Measurements from ENCODE around the gene FUT6.

The FUT6 gene

GRCh38 chr19:5827891-5828660 is 11.4 kb downstream of the FUT6 start:
- peak; percentile 96 for DNase-seq

- DNase-seq: no peak
Measured at GRCh38 chr19:5827342-5827890, 12.1 kb downstream of the FUT6 start.

GRCh38 chr19:5826531-5827341 is 12.8 kb downstream of the FUT6 start:
- no peak for DNase-seq

- DNase-seq: no peak
Measured at GRCh38 chr19:5825178-5825577, 14.3 kb downstream of the FUT6 start.

GRCh38 chr19:5824751-5825150 is 14.8 kb downstream of the FUT6 start:
- no peak for DNase-seq

- no peak for DNase-seq
Measured at GRCh38 chr19:5823579-5824281, 15.8 kb downstream of the FUT6 start.

GRCh38 chr19:5822181-5822844 is 17.2 kb downstream of the FUT6 start:
- no peak for DNase-seq

GRCh38 chr19:5821521-5822180 is 17.9 kb downstream of the FUT6 start:
- DNase-seq: no peak

- no peak for DNase-seq
Measured at GRCh38 chr19:5820785-5821184, 18.7 kb downstream of the FUT6 start.

GRCh38 chr19:5818594-5818993 is 20.9 kb downstream of the FUT6 start:
- DNase-seq: no peak

- DNase-seq: no peak
Measured at GRCh38 chr19:5817218-5817617, 22.3 kb downstream of the FUT6 start.

- no peak for DNase-seq
Measured at GRCh38 chr19:5814852-5815246, 24.7 kb downstream of the FUT6 start.

GRCh38 chr19:5814123-5814851 is 25.2 kb downstream of the FUT6 start:
- DNase-seq: no peak

GRCh38 chr19:5811117-5811516 is 28.4 kb downstream of the FUT6 start:
- DNase-seq: no peak

GRCh38 chr19:5809469-5809868 is 30.0 kb downstream of the FUT6 start:
- no peak for DNase-seq

- DNase-seq: no peak
Measured at GRCh38 chr19:5809053-5809452, 30.4 kb downstream of the FUT6 start.

GRCh38 chr19:5808120-5808816 is 31.2 kb downstream of the FUT6 start:
- DNase-seq: no peak

- DNase-seq: no peak
Measured at GRCh38 chr19:5806905-5807304, 32.6 kb downstream of the FUT6 start.

GRCh38 chr19:5806133-5806489 is 33.4 kb downstream of the FUT6 start:
- no peak for DNase-seq

GRCh38 chr19:5805462-5806132 is 33.9 kb downstream of the FUT6 start:
- DNase-seq: peak; percentile 41

All from GDM1 (cell line).